K562 (cell line): Measurements from ENCODE around the gene STX1A. TPM values are rescaled to one million over a fixed set of nuclear protein-coding genes. Genes with fewer than 3 reads are reported as not detected.

Experiments used
- ADNP ChIP-seq: fragments of 200-800 bp; sonication (Bioruptor generic); IDR thresholded peaks from 2 replicates; pipeline ENCODE4 v1.6.1; 2016; ENCODE audit warnings: missing genetic modification characterization, missing compliant biosample characterization
- BCOR ChIP-seq: fragments of 450-650 bp; IDR thresholded peaks from 2 replicates; pipeline ENCODE4 v1.6.1; 2016
- CBX8 ChIP-seq: fragments of 200-600 bp; sonication (generic); IDR thresholded peaks from 2 replicates; pipeline ENCODE4 v1.6.1; 2012; ENCODE audit warnings: borderline replicate concordance, mixed run types, low read depth, mild to moderate bottlenecking, moderate library complexity, mixed read lengths, low read length, control low read depth, inconsistent platforms; ENCODE audit not compliant: poor library complexity, severe bottlenecking; ENCODE audit errors: extremely low read depth
- CHD2 ChIP-seq: IDR thresholded peaks from 2 replicates; pipeline ENCODE4 v1.6.1; 2011; ENCODE audit warnings: low read depth, low read length
- CXXC5 ChIP-seq: fragments of 250-450 bp; sonication (Bioruptor Pico); IDR thresholded peaks from 2 replicates; pipeline ENCODE4 v1.8.0; 2022; ENCODE audit warnings: inconsistent platforms, mild to moderate bottlenecking, moderate library complexity
- GTF2A2 ChIP-seq: IDR thresholded peaks from 2 replicates; pipeline ENCODE4 v1.6.1; 2016; ENCODE audit warnings: mild to moderate bottlenecking, missing genetic modification characterization, missing compliant biosample characterization
- HES1 ChIP-seq: fragments of 450-650 bp; IDR thresholded peaks from 2 replicates; pipeline ENCODE4 v1.6.1; 2016; ENCODE audit warnings: low read depth, mild to moderate bottlenecking, moderate library complexity
- HMBOX1 ChIP-seq: sonication (generic); IDR thresholded peaks from 2 replicates; pipeline ENCODE4 v1.6.1; 2016
- HMG20B ChIP-seq: fragments of 250-450 bp; sonication (Bioruptor Pico); IDR thresholded peaks from 2 replicates; pipeline ENCODE4 v1.5.0; 2021; ENCODE audit warnings: mild to moderate bottlenecking
- HNRNPUL1 ChIP-seq: fragments of 200-400 bp; formaldehyde crosslinking; IDR thresholded peaks from 2 replicates; pipeline ENCODE4 v1.6.1; 2017; ENCODE audit warnings: low read length
- KHSRP ChIP-seq: fragments of 450-650 bp; IDR thresholded peaks from 2 replicates; pipeline ENCODE4 v1.6.1; 2017
- MED1 ChIP-seq: sonication (generic); formaldehyde crosslinking; IDR thresholded peaks from 2 replicates; pipeline ENCODE4 v1.8.1; 2023; ENCODE audit warnings: missing genetic modification reagents, borderline replicate concordance
- NR2C2 ChIP-seq, 2 experiments: fragments of 200-800 bp in 1 of 2; sonication (Bioruptor generic) in 1 of 2; sonication (generic) in 1 of 2; formaldehyde crosslinking in 1 of 2; IDR thresholded peaks; 2 replicates each; pipeline versions ENCODE4 v1.6.1 to v1.8.0; 2016 to 2022; ENCODE audit warnings: mild to moderate bottlenecking in 1 of 2, missing compliant biosample characterization in 1 of 2, missing genetic modification characterization in 1 of 2, missing genetic modification reagents in 1 of 2
- NR4A1 ChIP-seq, 2 experiments: fragments of 250-450 bp in 1 of 2; fragments of 450-650 bp in 1 of 2; sonication (Bioruptor Pico) in 1 of 2; IDR thresholded peaks; 2 replicates each; pipeline versions ENCODE4 v1.4.0 to v1.6.1; 2016 to 2020; ENCODE audit warnings: mild to moderate bottlenecking in 2 of 2, missing compliant biosample characterization in 1 of 2, missing genetic modification characterization in 1 of 2, moderate library complexity in 1 of 2
- SNIP1 ChIP-seq: fragments of 450-650 bp; IDR thresholded peaks from 2 replicates; pipeline ENCODE4 v1.7.1; 2017; ENCODE audit warnings: low read depth, mild to moderate bottlenecking
- SREBF1 ChIP-seq: fragments of 150-350 bp; IDR thresholded peaks from 2 replicates; pipeline ENCODE4 v1.6.1; 2014; ENCODE audit warnings: antibody characterized with exemption, low read depth, low read length, borderline replicate concordance
- TAF1 ChIP-seq: IDR thresholded peaks from 2 replicates; pipeline ENCODE4 v1.6.1; 2011; ENCODE audit warnings: mild to moderate bottlenecking, low read length, moderate library complexity; ENCODE audit not compliant: insufficient read depth, control insufficient read depth, severe bottlenecking; ENCODE audit errors: extremely low read depth
- TAF7 ChIP-seq: fragments of 450-650 bp; IDR thresholded peaks from 2 replicates; pipeline ENCODE4 v1.6.1; 2016; ENCODE audit warnings: missing genetic modification characterization, missing compliant biosample characterization
- polyA plus RNA-seq, 8 experiments: library from polyadenylated mRNA; depleted of rRNA in 4 of 8; stranded (reverse) in 5 of 8; unstranded in 3 of 8; fragments of >200 nt; fragmentation: Nextera tagmentation in 2 of 8; fragmentation: Illumina TruSeq in 1 of 8; extraction: Ambion mirVana in 2 of 8; extraction: Trizol in 1 of 8; gene quantifications; 2 replicates each; pipeline versions ENCODE4 v1.2.1 to v1.2.3, GENCODE V29; 2011 to 2014; ENCODE audit warnings: inconsistent platforms in 1 of 8, missing spikeins in 1 of 8
- total RNA-seq, 7 experiments: library from RNA; depleted of rRNA in 6 of 7; stranded (reverse); fragments of >200 nt in 6 of 7; fragmentation: Illumina TruSeq in 2 of 7; extraction: Trizol in 2 of 7; gene quantifications; 2 replicates each; pipeline versions ENCODE4 v1.2.1 to v1.2.3, GENCODE V29; 2011 to 2021; ENCODE audit warnings: low replicate concordance in 1 of 7
- TF ChIP-seq, protein P1 (sequence below): fragments of 150-350 bp; IDR thresholded peaks from 2 replicates; pipeline ENCODE4 v1.6.1; 2014; ENCODE audit warnings: low read depth, mild to moderate bottlenecking, low read length, borderline replicate concordance
- TF ChIP-seq, protein P2 (sequence below): fragments of 250-450 bp; sonication (Bioruptor Pico); IDR thresholded peaks from 2 replicates; pipeline ENCODE4 v1.4.0; 2020; ENCODE audit warnings: borderline replicate concordance

The STX1A gene
- total and polyA plus RNA-seq, 9 of the 15 experiments (the other 6 are each of a cell fraction or from before 2014, with no cell fraction given): 0.04 to 15.1 (median 6.3) TPM

DNA sequence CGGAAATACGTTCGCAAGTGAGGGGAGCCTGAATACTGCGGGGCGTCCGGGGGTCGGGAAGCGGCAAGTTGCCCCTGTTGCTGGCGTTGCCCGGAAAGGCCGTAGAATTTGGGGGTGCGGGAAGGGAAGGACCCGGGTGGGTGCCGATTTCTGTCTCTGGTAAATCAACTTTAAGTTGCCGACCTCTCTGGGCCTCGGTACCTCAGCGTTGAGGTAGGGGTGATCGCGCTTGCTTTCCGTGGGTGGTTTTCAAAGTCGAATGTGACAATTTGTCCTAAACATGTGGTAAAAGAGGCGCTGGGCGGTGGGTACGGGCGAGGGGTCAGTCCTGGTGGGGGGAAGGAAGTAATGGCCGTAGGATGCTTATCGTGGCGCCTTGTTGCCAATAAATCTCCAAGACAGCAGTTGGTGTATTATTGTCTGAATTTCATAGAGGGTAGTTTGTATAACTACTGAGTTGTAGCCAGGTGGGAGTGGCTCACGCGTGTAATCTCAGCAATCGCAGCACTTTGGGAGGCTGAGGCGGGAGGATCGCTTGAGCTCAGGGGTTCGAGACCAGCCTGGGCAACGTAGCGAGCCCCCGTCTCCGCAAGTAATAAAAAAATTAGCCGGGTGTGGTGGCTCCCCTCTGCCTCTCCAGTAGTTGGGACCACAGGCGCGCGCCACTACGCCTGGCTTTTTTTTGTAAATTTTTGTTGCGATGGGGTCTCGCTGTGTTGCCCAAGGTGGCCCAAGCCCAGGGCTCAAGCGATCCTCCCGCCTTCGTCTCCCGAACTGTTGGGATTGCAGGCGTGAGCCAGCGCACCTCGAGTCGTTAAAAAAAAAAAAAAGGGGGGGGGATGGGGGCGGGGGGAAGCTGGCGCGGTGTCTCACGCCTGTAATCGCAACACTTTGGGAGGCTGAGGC, 35.4 kb downstream of the STX1A start (continued):
- no peak for TF ChIP-seq HMBOX1
- TF ChIP-seq TAF1: no peak
- TF ChIP-seq CHD2: no peak
- TF ChIP-seq GTF2A2 (tag): no peak
- TF ChIP-seq HMG20B (CRISPR knock-in tag): no peak
- TF ChIP-seq, protein P1, sequence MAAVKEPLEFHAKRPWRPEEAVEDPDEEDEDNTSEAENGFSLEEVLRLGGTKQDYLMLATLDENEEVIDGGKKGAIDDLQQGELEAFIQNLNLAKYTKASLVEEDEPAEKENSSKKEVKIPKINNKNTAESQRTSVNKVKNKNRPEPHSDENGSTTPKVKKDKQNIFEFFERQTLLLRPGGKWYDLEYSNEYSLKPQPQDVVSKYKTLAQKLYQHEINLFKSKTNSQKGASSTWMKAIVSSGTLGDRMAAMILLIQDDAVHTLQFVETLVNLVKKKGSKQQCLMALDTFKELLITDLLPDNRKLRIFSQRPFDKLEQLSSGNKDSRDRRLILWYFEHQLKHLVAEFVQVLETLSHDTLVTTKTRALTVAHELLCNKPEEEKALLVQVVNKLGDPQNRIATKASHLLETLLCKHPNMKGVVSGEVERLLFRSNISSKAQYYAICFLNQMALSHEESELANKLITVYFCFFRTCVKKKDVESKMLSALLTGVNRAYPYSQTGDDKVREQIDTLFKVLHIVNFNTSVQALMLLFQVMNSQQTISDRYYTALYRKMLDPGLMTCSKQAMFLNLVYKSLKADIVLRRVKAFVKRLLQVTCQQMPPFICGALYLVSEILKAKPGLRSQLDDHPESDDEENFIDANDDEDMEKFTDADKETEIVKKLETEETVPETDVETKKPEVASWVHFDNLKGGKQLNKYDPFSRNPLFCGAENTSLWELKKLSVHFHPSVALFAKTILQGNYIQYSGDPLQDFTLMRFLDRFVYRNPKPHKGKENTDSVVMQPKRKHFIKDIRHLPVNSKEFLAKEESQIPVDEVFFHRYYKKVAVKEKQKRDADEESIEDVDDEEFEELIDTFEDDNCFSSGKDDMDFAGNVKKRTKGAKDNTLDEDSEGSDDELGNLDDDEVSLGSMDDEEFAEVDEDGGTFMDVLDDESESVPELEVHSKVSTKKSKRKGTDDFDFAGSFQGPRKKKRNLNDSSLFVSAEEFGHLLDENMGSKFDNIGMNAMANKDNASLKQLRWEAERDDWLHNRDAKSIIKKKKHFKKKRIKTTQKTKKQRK: no peak
- 0 out of 2 replicates have a peak, but pooled peaks have one; percentile 59 for TF ChIP-seq TAF7
- TF ChIP-seq, protein P2, sequence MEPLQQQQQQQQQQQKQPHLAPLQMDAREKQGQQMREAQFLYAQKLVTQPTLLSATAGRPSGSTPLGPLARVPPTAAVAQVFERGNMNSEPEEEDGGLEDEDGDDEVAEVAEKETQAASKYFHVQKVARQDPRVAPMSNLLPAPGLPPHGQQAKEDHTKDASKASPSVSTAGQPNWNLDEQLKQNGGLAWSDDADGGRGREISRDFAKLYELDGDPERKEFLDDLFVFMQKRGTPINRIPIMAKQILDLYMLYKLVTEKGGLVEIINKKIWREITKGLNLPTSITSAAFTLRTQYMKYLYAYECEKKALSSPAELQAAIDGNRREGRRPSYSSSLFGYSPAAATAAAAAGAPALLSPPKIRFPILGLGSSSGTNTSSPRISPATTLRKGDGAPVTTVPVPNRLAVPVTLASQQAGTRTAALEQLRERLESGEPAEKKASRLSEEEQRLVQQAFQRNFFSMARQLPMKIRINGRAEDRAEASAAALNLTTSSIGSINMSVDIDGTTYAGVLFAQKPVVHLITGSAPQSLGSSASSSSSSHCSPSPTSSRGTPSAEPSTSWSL (CRISPR knock-in tag): no peak
- peak; percentile 68 for TF ChIP-seq ADNP (tag)
- no peak for TF ChIP-seq NR4A1 (CRISPR knock-in tag; IDR thresholded peaks at IDR 0.05)
- TF ChIP-seq NR4A1 (tag; IDR thresholded peaks at IDR 0.05): no peak
- no peak for TF ChIP-seq SNIP1
- TF ChIP-seq NR2C2 (CRISPR knock-in tag; IDR thresholded peaks at IDR 0.05): no peak
- no peak for TF ChIP-seq NR2C2 (tag; IDR thresholded peaks at IDR 0.05)
- TF ChIP-seq SREBF1: no peak
- TF ChIP-seq CBX8: no peak
- no peak for TF ChIP-seq KHSRP
- no peak for TF ChIP-seq HES1
- TF ChIP-seq MED1 (CRISPR knock-in tag): no peak
- peak; percentile 70 for TF ChIP-seq BCOR
- peak; percentile 16 for TF ChIP-seq CXXC5 (CRISPR knock-in tag)
- TF ChIP-seq HNRNPUL1: no peak
